Measurements from ENCODE around the gene RSAD1. TPM values are rescaled to one million over a fixed set of nuclear protein-coding genes. Genes with fewer than 3 reads are reported as not detected.
"Not testable (repeated sequence)": the region's sequence is repeated elsewhere in the genome, so short reads cannot be mapped to it uniquely, and the experiment has no call there.

RSAD1 gene
- total RNA-seq, 1 donor from 2014 or later: 52.7 TPM

- intact Hi-C loops (cut with DNase I): no loop called here
- DNase-seq (ENCODE audit: missing footprints) (no peak), ATAC-seq (no peak)
Measured at GRCh38 chr17:50469208-50469605, 9.5 kb upstream of the RSAD1 start.

GRCh38 chr17:50469671-50470305 lies 8.9 kb upstream of the RSAD1 start:
- ATAC-seq: no peak
- DNase-seq (ENCODE audit: missing footprints): no peak
- intact Hi-C loops (cut with DNase I): no loop called here

GRCh38 chr17:50470426-50470825 lies 8.2 kb upstream of the RSAD1 start:
- no peak for ATAC-seq

GRCh38 chr17:50471009-50471905 lies 7.4 kb upstream of the RSAD1 start:
- DNase-seq (ENCODE audit: missing footprints) (no peak), ATAC-seq (no peak)
- intact Hi-C loops (cut with DNase I): no loop called here

More at GRCh38 chr17:50470426-50470825, 8.2 kb upstream of the RSAD1 start:
- intact Hi-C loops (cut with DNase I): no loop called here
- DNase-seq (ENCODE audit: missing footprints): no peak

- DNase-seq (ENCODE audit: missing footprints): no peak
Measured at GRCh38 chr17:50472286-50472685, 6.4 kb upstream of the RSAD1 start.

GRCh38 chr17:50472761-50473161 lies 5.9 kb upstream of the RSAD1 start:
- DNase-seq (ENCODE audit: missing footprints); ATAC-seq; intact Hi-C loops (cut with DNase I): not testable (repeated sequence)

More at GRCh38 chr17:50472286-50472685, 6.4 kb upstream of the RSAD1 start:
- no peak for ATAC-seq
- intact Hi-C loops (cut with DNase I): no loop called here

- no peak for ATAC-seq
- intact Hi-C loops (cut with DNase I): no loop called here
- no peak for DNase-seq (ENCODE audit: missing footprints)
Measured at GRCh38 chr17:50473901-50474300, 4.8 kb upstream of the RSAD1 start.

- ATAC-seq: no peak
Measured at GRCh38 chr17:50474523-50474922, 4.1 kb upstream of the RSAD1 start.

GRCh38 chr17:50475362-50475761 lies 3.3 kb upstream of the RSAD1 start:
- no peak for DNase-seq (ENCODE audit: missing footprints)
- no peak for ATAC-seq
- intact Hi-C loops (cut with DNase I): loop anchor here (5.0 kb wide), 1 partner anchor 113 kb away; no protein-coding TSS in a partner anchor

More at GRCh38 chr17:50474523-50474922, 4.1 kb upstream of the RSAD1 start:
- DNase-seq (ENCODE audit: missing footprints): no peak
- intact Hi-C loops (cut with DNase I): no loop called here

GRCh38 chr17:50475775-50476544 lies 2.7 kb upstream of the RSAD1 start:
- not testable (repeated sequence) for ATAC-seq; DNase-seq (ENCODE audit: missing footprints)
- intact Hi-C loops (cut with DNase I): loop anchor here (5.0 kb wide), 1 partner anchor 114 kb away; no protein-coding TSS in a partner anchor

GRCh38 chr17:50476545-50477315 lies 1.9 kb upstream of the RSAD1 start:
- intact Hi-C loops (cut with DNase I): loop anchor here (5.0 kb wide), 1 partner anchor 114 kb away; no protein-coding TSS in a partner anchor
- DNase-seq (ENCODE audit: missing footprints) (no peak), ATAC-seq (no peak)

GRCh38 chr17:50477976-50478375 lies 684 bp upstream of the RSAD1 start:
- DNase-seq (ENCODE audit: missing footprints) (no peak), ATAC-seq (no peak)
- intact Hi-C loops (cut with DNase I): loop anchor here (2.0 to 5.0 kb wide), 2 partner anchors 51 to 116 kb away; partner anchors contain the start of gene ACSF2

GRCh38 chr17:50479522-50480141 lies 972 bp downstream of the RSAD1 start:
- ATAC-seq: peak; percentile 44
- intact Hi-C loops (cut with DNase I): loop anchor here (2.0 to 10.0 kb wide), 3 partner anchors 53 to 205 kb away; partner anchors contain the start of gene ACSF2
- DNase-seq (ENCODE audit: missing footprints): peak; percentile 84

- DNase-seq (ENCODE audit: missing footprints) (no peak), ATAC-seq (no peak)
- intact Hi-C loops (cut with DNase I): loop anchor here (10.0 kb wide), 1 partner anchor 205 kb away; no protein-coding TSS in a partner anchor
Measured at GRCh38 chr17:50480142-50480764, 1.6 kb downstream of the RSAD1 start.

GRCh38 chr17:50480854-50481490 lies 2.3 kb downstream of the RSAD1 start:
- intact Hi-C loops (cut with DNase I): loop anchor here (10.0 kb wide), 1 partner anchor 204 kb away; no protein-coding TSS in a partner anchor
- ATAC-seq (no peak), DNase-seq (ENCODE audit: missing footprints) (no peak)

- DNase-seq (ENCODE audit: missing footprints) (no peak), ATAC-seq (no peak)
- intact Hi-C loops (cut with DNase I): loop anchor here (1.0 to 10.0 kb wide), 4 partner anchors 51 to 203 kb away; partner anchors contain the start of gene EPN3
Measured at GRCh38 chr17:50481648-50482047, 3.0 kb downstream of the RSAD1 start.

All from Right ventricle myocardium inferior (tissue), 1 donor.